ENCODE results near the gene SEMA7A. TPM values are rescaled to one million over a fixed set of nuclear protein-coding genes. Genes with fewer than 3 reads are reported as not detected.

SEMA7A gene
- total RNA-seq, 1 experiment from 2014 or later = 38.1 TPM

GRCh38 chr15:74374648-74375302, 59.0 kb downstream of the SEMA7A start:
- Histone ChIP-seq H3K4me1 (peaks cover 9% of the 10 kb centered on the region), H3K27me3 (replicated peaks; ENCODE audit: control insufficient read depth, insufficient read depth, low read length) (no peaks in the 10 kb centered on the region), H3K4me3 (ENCODE audit: low read depth, low read length) (peak overlapping the region; percentile 77), H3K9me3 (no peaks in the 10 kb centered on the region), H3K36me3 (ENCODE audit: control insufficient read depth, insufficient read depth, low read length) (no peaks in the 10 kb centered on the region)
- no TSS peak for BruUV-seq (replicated peaks)
- no peaks in the 10 kb centered on the region for H3K9me3 Mint-ChIP-seq (ENCODE audit: unreplicated experiment)
- no peak overlapping the region for H3K27ac Mint-ChIP-seq (ENCODE audit: unreplicated experiment)
- peak overlapping the region; percentile 77 for H3K4me3 Mint-ChIP-seq (ENCODE audit: unreplicated experiment)
- TF ChIP-seq CTCF (IDR thresholded peaks at IDR 0.05; ENCODE audit: insufficient read depth in 1 of 2, low read depth in 1 of 2, low read length in 1 of 2, severe bottlenecking in 1 of 2, unreplicated experiment in 1 of 2) = peak; percentile 36 to 44
- H3K4me1 Mint-ChIP-seq (ENCODE audit: low read depth, unreplicated experiment) = no peaks in the 10 kb centered on the region
- ChIA-PET CTCF (interaction anchor here (0.6 to 1.5 kb wide), 19 partner anchors 14 to 1095 kb away, joined by 3 to 14 read pairs (median 3); partner anchors contain the start of genes ARID3B and UBL7), POLR2A (no interaction called here)
- H3K36me3 Mint-ChIP-seq (ENCODE audit: insufficient read depth, unreplicated experiment) = no peaks in the 10 kb centered on the region
- no peak for DNase-seq
- H3K27me3 Mint-ChIP-seq (ENCODE audit: insufficient read depth, unreplicated experiment) = peaks cover 6% of the 10 kb centered on the region
- intact Hi-C loops (cut with micrococcal nuclease; ENCODE audit: unreplicated experiment) = loop anchor here (1.0 to 5.0 kb wide), 6 partner anchors 64 to 394 kb away; partner anchors contain the start of gene CLK3

- Mint-ChIP-seq H3K36me3 (ENCODE audit: insufficient read depth, unreplicated experiment) (no peaks in the 10 kb centered on the region), H3K27ac (ENCODE audit: unreplicated experiment) (no peak overlapping the region), H3K4me3 (ENCODE audit: unreplicated experiment) (peak overlapping the region; percentile 77), H3K4me1 (ENCODE audit: low read depth, unreplicated experiment) (no peaks in the 10 kb centered on the region), H3K27me3 (ENCODE audit: insufficient read depth, unreplicated experiment) (peaks cover 6% of the 10 kb centered on the region), H3K9me3 (ENCODE audit: unreplicated experiment) (no peaks in the 10 kb centered on the region)
- Histone ChIP-seq H3K27me3 (replicated peaks; ENCODE audit: control insufficient read depth, insufficient read depth, low read length) (no peaks in the 10 kb centered on the region), H3K9me3 (no peaks in the 10 kb centered on the region), H3K4me3 (ENCODE audit: low read depth, low read length) (peak overlapping the region; percentile 77), H3K36me3 (ENCODE audit: control insufficient read depth, insufficient read depth, low read length) (no peaks in the 10 kb centered on the region), H3K4me1 (peaks cover 9% of the 10 kb centered on the region)
- intact Hi-C loops (cut with micrococcal nuclease; ENCODE audit: unreplicated experiment) = loop anchor here (1.0 to 5.0 kb wide), 5 partner anchors 65 to 395 kb away; partner anchors contain the start of gene CLK3
- peak; percentile 79 to 85 for TF ChIP-seq CTCF (IDR thresholded peaks at IDR 0.05; ENCODE audit: insufficient read depth in 1 of 2, low read depth in 1 of 2, low read length in 1 of 2, severe bottlenecking in 1 of 2, unreplicated experiment in 1 of 2)
- no TSS peak for BruUV-seq (replicated peaks)
- ChIA-PET CTCF (interaction anchor here (0.6 to 1.5 kb wide), 22 partner anchors 15 to 1094 kb away, joined by 3 to 14 read pairs (median 3); partner anchors contain the start of genes ARID3B and UBL7), POLR2A (interaction anchor here (0.6 kb wide), 1 partner anchor 1899 kb away, joined by 5 read pairs; no protein-coding TSS in a partner anchor)
- peak; percentile 96 for DNase-seq
Observed at GRCh38 chr15:74373731-74374647, 59.8 kb downstream of the SEMA7A start.

GRCh38 chr15:74373056-74373650, 60.6 kb downstream of the SEMA7A start:
- POLR2A ChIA-PET = no interaction called here

More at GRCh38 chr15:74373056-74373650, 60.6 kb downstream of the SEMA7A start:
- Mint-ChIP-seq H3K27ac (ENCODE audit: unreplicated experiment) (no peak overlapping the region), H3K4me1 (ENCODE audit: low read depth, unreplicated experiment) (no peaks in the 10 kb centered on the region), H3K9me3 (ENCODE audit: unreplicated experiment) (no peaks in the 10 kb centered on the region), H3K36me3 (ENCODE audit: insufficient read depth, unreplicated experiment) (no peaks in the 10 kb centered on the region), H3K4me3 (ENCODE audit: unreplicated experiment) (peak overlapping the region; percentile 77), H3K27me3 (ENCODE audit: insufficient read depth, unreplicated experiment) (peaks cover 6% of the 10 kb centered on the region)
- CTCF ChIA-PET = interaction anchor here (1.4 to 1.5 kb wide), 3 partner anchors 110 to 259 kb away, joined by 3 to 9 read pairs (median 3); no protein-coding TSS in a partner anchor
- peak in 1 of 2 experiments; percentile 29 for DNase-seq
- no peaks in the 10 kb centered on the region for H3K27me3 ChIP-seq (replicated peaks; ENCODE audit: control insufficient read depth, insufficient read depth, low read length)
- no peak for TF ChIP-seq CTCF (IDR thresholded peaks at IDR 0.05; ENCODE audit: insufficient read depth in 1 of 2, low read depth in 1 of 2, low read length in 1 of 2, severe bottlenecking in 1 of 2, unreplicated experiment in 1 of 2)
- intact Hi-C loops (cut with micrococcal nuclease; ENCODE audit: unreplicated experiment) = loop anchor here (5.0 kb wide), 1 partner anchor 244 kb away; the partner anchor contains the start of gene CLK3
- peaks cover 9% of the 10 kb centered on the region for H3K4me1 ChIP-seq
- H3K9me3 ChIP-seq = no peaks in the 10 kb centered on the region
- no peak overlapping the region for H3K4me3 ChIP-seq (ENCODE audit: low read depth, low read length)
- no peaks in the 10 kb centered on the region for H3K36me3 ChIP-seq (ENCODE audit: control insufficient read depth, insufficient read depth, low read length)
- BruUV-seq (replicated peaks) = no TSS peak

All from Caco-2 (cell line).